ENCODE results near the gene AK5. TPM values are rescaled to one million over a fixed set of nuclear protein-coding genes. Genes with fewer than 3 reads are reported as not detected.
A peak's percentile ranks its signal among the peaks of the same experiment; 100 is the strongest.

The AK5 gene
- total and polyA plus RNA-seq, 7 experiments from 2014 or later: 1.7 to 82.1 (median 56.5) TPM

GRCh38 chr1:77538956-77539518 is 257.2 kb downstream of the AK5 start:
- no peak for ATAC-seq
- Histone ChIP-seq H3K27me3 (ENCODE audit: control insufficient read depth in 2 of 2, insufficient read depth in 2 of 2, low read length in 2 of 2) (no peaks in the 10 kb centered on the region), H3K4me3 (ENCODE audit: low read length) (no peak overlapping the region), H3K9me3 (ENCODE audit: control insufficient read depth in 2 of 3, low read length in 3 of 3) (no peaks in the 10 kb centered on the region), H3K36me3 (ENCODE audit: control insufficient read depth in 2 of 3, insufficient read depth in 3 of 3, low read length in 3 of 3) (peaks cover 0 to 76% (median 0%) of the 10 kb centered on the region in 3 experiments), H3K27ac (ENCODE audit: low read depth, low read length) (no peak overlapping the region), H3K4me1 (ENCODE audit: control insufficient read depth in 2 of 2, insufficient read depth in 2 of 2, low read length in 2 of 2) (no peaks in the 10 kb centered on the region)
- intact Hi-C loops (cut with micrococcal nuclease): loop anchor here in 1 of 2 donors (10.0 kb wide), 2 partner anchors 254 to 1544 kb away; partner anchors contain the start of gene AK5
- ChIA-PET CTCF (interaction anchor here (1.3 kb wide), 1 partner anchor 394 kb away, joined by 5 read pairs; no protein-coding TSS in a partner anchor), POLR2A (interaction anchor here (0.6 kb wide), 1 partner anchor 1512 kb away, joined by 4 read pairs; no protein-coding TSS in a partner anchor)
- Mint-ChIP-seq H3K4me3 (no peak overlapping the region), H3K27ac (no peak overlapping the region), H3K36me3 (peaks cover 0 to 42% (median 26%) of the 10 kb centered on the region in 5 donors), H3K27me3 (no peaks in the 10 kb centered on the region), H3K9me3 (no peaks in the 10 kb centered on the region), H3K4me1 (peaks cover 0 to 9% (median under 1%) of the 10 kb centered on the region in 7 donors)
- DNase-seq: no peak

- H3K27me3 ChIP-seq (ENCODE audit: control insufficient read depth in 2 of 2, insufficient read depth in 2 of 2, low read length in 2 of 2): no peaks in the 10 kb centered on the region
- DNase-seq: no peak
- ChIA-PET CTCF (interaction anchor here (1.3 kb wide), 1 partner anchor 394 kb away, joined by 5 read pairs; no protein-coding TSS in a partner anchor), POLR2A (no interaction called here)
- no peaks in the 10 kb centered on the region for H3K27me3 Mint-ChIP-seq
- H3K4me1 Mint-ChIP-seq: peaks cover 0 to 5% (median 0%) of the 10 kb centered on the region in 7 donors
- peak overlapping the region in 1 of 9 donors; percentile 18 for H3K27ac Mint-ChIP-seq
- H3K4me1 ChIP-seq (ENCODE audit: control insufficient read depth in 2 of 2, insufficient read depth in 2 of 2, low read length in 2 of 2): no peaks in the 10 kb centered on the region
- H3K36me3 Mint-ChIP-seq: peaks cover 0 to 42% (median 26%) of the 10 kb centered on the region in 5 donors
- no peak overlapping the region for H3K27ac ChIP-seq (ENCODE audit: low read depth, low read length)
- H3K9me3 ChIP-seq (ENCODE audit: control insufficient read depth in 2 of 3, low read length in 3 of 3): no peaks in the 10 kb centered on the region
- H3K9me3 Mint-ChIP-seq: no peaks in the 10 kb centered on the region
- intact Hi-C loops (cut with micrococcal nuclease): loop anchor here in 1 of 2 donors (10.0 kb wide), 2 partner anchors 255 to 1545 kb away; partner anchors contain the start of gene AK5
- H3K4me3 ChIP-seq (ENCODE audit: low read length): no peak overlapping the region
- no peak overlapping the region for H3K4me3 Mint-ChIP-seq
- no peak for ATAC-seq
- peaks cover 0 to 77% (median 0%) of the 10 kb centered on the region in 3 experiments for H3K36me3 ChIP-seq (ENCODE audit: control insufficient read depth in 2 of 3, insufficient read depth in 3 of 3, low read length in 3 of 3)
Measured at GRCh38 chr1:77539519-77540142, 257.8 kb downstream of the AK5 start.

- DNase-seq: no peak
- H3K27me3 Mint-ChIP-seq: no peaks in the 10 kb centered on the region
- peaks cover 0 to 48% (median 31%) of the 10 kb centered on the region in 5 donors for H3K36me3 Mint-ChIP-seq
- POLR2A ChIA-PET: no interaction called here
- Histone ChIP-seq H3K4me3 (ENCODE audit: low read length) (no peak overlapping the region), H3K9me3 (ENCODE audit: control insufficient read depth in 2 of 3, low read length in 3 of 3) (no peaks in the 10 kb centered on the region), H3K27me3 (ENCODE audit: control insufficient read depth in 2 of 2, insufficient read depth in 2 of 2, low read length in 2 of 2) (no peaks in the 10 kb centered on the region), H3K36me3 (ENCODE audit: control insufficient read depth in 2 of 3, insufficient read depth in 3 of 3, low read length in 3 of 3) (peaks cover 0 to 77% (median 0%) of the 10 kb centered on the region in 3 experiments), H3K27ac (ENCODE audit: low read depth, low read length) (no peak overlapping the region), H3K4me1 (ENCODE audit: control insufficient read depth in 2 of 2, insufficient read depth in 2 of 2, low read length in 2 of 2) (no peaks in the 10 kb centered on the region)
- H3K4me3 Mint-ChIP-seq: no peak overlapping the region
- peaks cover 0 to 3% (median 0%) of the 10 kb centered on the region in 11 donors for H3K9me3 Mint-ChIP-seq
- H3K27ac Mint-ChIP-seq: peak overlapping the region in 1 of 9 donors; percentile 4
- intact Hi-C loops (cut with micrococcal nuclease): no loop called here
- CTCF ChIA-PET: interaction anchor here (0.7 to 0.8 kb wide), 2 partner anchors 9 to 385 kb away, joined by 3 read pairs; no protein-coding TSS in a partner anchor
- peaks cover 0 to 5% (median 0%) of the 10 kb centered on the region in 7 donors for H3K4me1 Mint-ChIP-seq
- ATAC-seq: no peak
Measured at GRCh38 chr1:77540501-77541161, 258.8 kb downstream of the AK5 start.

GRCh38 chr1:77541162-77541545 is 259.3 kb downstream of the AK5 start:
- Mint-ChIP-seq H3K4me3 (no peak overlapping the region), H3K9me3 (peaks cover 0 to 3% (median 0%) of the 10 kb centered on the region in 11 donors), H3K27me3 (no peaks in the 10 kb centered on the region), H3K36me3 (peaks cover 0 to 52% (median 36%) of the 10 kb centered on the region in 5 donors), H3K27ac (peak overlapping the region in 1 of 9 donors; percentile 4), H3K4me1 (peaks cover 0 to 5% (median 0%) of the 10 kb centered on the region in 7 donors)
- no peaks in the 10 kb centered on the region for H3K27me3 ChIP-seq (ENCODE audit: control insufficient read depth in 2 of 2, insufficient read depth in 2 of 2, low read length in 2 of 2)
- no peaks in the 10 kb centered on the region for H3K4me1 ChIP-seq (ENCODE audit: control insufficient read depth in 2 of 2, insufficient read depth in 2 of 2, low read length in 2 of 2)
- ChIA-PET CTCF (interaction anchor here (0.7 to 1.0 kb wide), 3 partner anchors 8 to 385 kb away, joined by 3 read pairs; no protein-coding TSS in a partner anchor), POLR2A (no interaction called here)
- H3K27ac ChIP-seq (ENCODE audit: low read depth, low read length): no peak overlapping the region
- H3K9me3 ChIP-seq (ENCODE audit: control insufficient read depth in 2 of 3, low read length in 3 of 3): no peaks in the 10 kb centered on the region
- H3K4me3 ChIP-seq (ENCODE audit: low read length): no peak overlapping the region
- DNase-seq (no peak), ATAC-seq (no peak)
- intact Hi-C loops (cut with micrococcal nuclease): no loop called here
- peaks cover 0 to 72% (median 0%) of the 10 kb centered on the region in 3 experiments for H3K36me3 ChIP-seq (ENCODE audit: control insufficient read depth in 2 of 3, insufficient read depth in 3 of 3, low read length in 3 of 3)

- H3K4me1 ChIP-seq (ENCODE audit: control insufficient read depth in 2 of 2, insufficient read depth in 2 of 2, low read length in 2 of 2): no peaks in the 10 kb centered on the region
- Mint-ChIP-seq H3K27ac (no peak overlapping the region), H3K4me3 (no peak overlapping the region), H3K4me1 (peaks cover 0 to 7% (median 2%) of the 10 kb centered on the region in 7 donors), H3K27me3 (no peaks in the 10 kb centered on the region), H3K9me3 (peaks cover 0 to 3% (median 0%) of the 10 kb centered on the region in 11 donors), H3K36me3 (peaks cover 0 to 47% (median 34%) of the 10 kb centered on the region in 5 donors)
- no peak overlapping the region for H3K27ac ChIP-seq (ENCODE audit: low read depth, low read length)
- no peaks in the 10 kb centered on the region for H3K9me3 ChIP-seq (ENCODE audit: control insufficient read depth in 2 of 3, low read length in 3 of 3)
- H3K4me3 ChIP-seq (ENCODE audit: low read length): no peak overlapping the region
- intact Hi-C loops (cut with micrococcal nuclease): no loop called here
- ATAC-seq (no peak), DNase-seq (no peak)
- H3K27me3 ChIP-seq (ENCODE audit: control insufficient read depth in 2 of 2, insufficient read depth in 2 of 2, low read length in 2 of 2): no peaks in the 10 kb centered on the region
- peaks cover 0 to 55% (median 0%) of the 10 kb centered on the region in 3 experiments for H3K36me3 ChIP-seq (ENCODE audit: control insufficient read depth in 2 of 3, insufficient read depth in 3 of 3, low read length in 3 of 3)
- ChIA-PET POLR2A (no interaction called here), CTCF (no interaction called here)
Measured at GRCh38 chr1:77542813-77543420, 261.1 kb downstream of the AK5 start.

GRCh38 chr1:77543822-77544448 is 262.1 kb downstream of the AK5 start:
- POLR2A ChIA-PET: no interaction called here
- H3K4me1 Mint-ChIP-seq: peaks cover 0 to 10% (median 3%) of the 10 kb centered on the region in 7 donors
- no peak overlapping the region for H3K27ac Mint-ChIP-seq
- H3K9me3 Mint-ChIP-seq: peaks cover 0 to 3% (median 0%) of the 10 kb centered on the region in 11 donors
- Histone ChIP-seq H3K27ac (ENCODE audit: low read depth, low read length) (no peak overlapping the region), H3K27me3 (ENCODE audit: control insufficient read depth in 2 of 2, insufficient read depth in 2 of 2, low read length in 2 of 2) (no peaks in the 10 kb centered on the region), H3K9me3 (ENCODE audit: control insufficient read depth in 2 of 3, low read length in 3 of 3) (no peaks in the 10 kb centered on the region), H3K36me3 (ENCODE audit: control insufficient read depth in 2 of 3, insufficient read depth in 3 of 3, low read length in 3 of 3) (peaks cover 0 to 55% (median 0%) of the 10 kb centered on the region in 3 experiments), H3K4me3 (ENCODE audit: low read length) (no peak overlapping the region), H3K4me1 (ENCODE audit: control insufficient read depth in 2 of 2, insufficient read depth in 2 of 2, low read length in 2 of 2) (no peaks in the 10 kb centered on the region)
- DNase-seq (no peak), ATAC-seq (no peak)
- CTCF ChIA-PET: no interaction called here
- no peak overlapping the region for H3K4me3 Mint-ChIP-seq
- intact Hi-C loops (cut with micrococcal nuclease): no loop called here
- H3K36me3 Mint-ChIP-seq: peaks cover 0 to 49% (median 39%) of the 10 kb centered on the region in 5 donors
- no peaks in the 10 kb centered on the region for H3K27me3 Mint-ChIP-seq
